GM23338 (cell line): ENCODE data around the gene BMP8B. TPM values are rescaled to one million over a fixed set of nuclear protein-coding genes. Genes with fewer than 3 reads are reported as not detected.
A peak's percentile ranks its signal among the peaks of the same experiment; 100 is the strongest.

Experiments used
- ATAC-seq: fragments of 200-7000 bp; cut with Tn5 transposase; 3 replicates; pipeline ENCODE4 v1.9.1; 2020
- DNase-seq: peaks from one replicate; pipeline ENCODE4 v3.0.0-alpha.2; 2015; ENCODE audit warnings: low spot score
- H2AFZ ChIP-seq: fragments of 200-600 bp; sonication (generic); 2 replicates; pipeline ENCODE4 v1.8.0; 2016; ENCODE audit warnings: antibody characterized with exemption, mild to moderate bottlenecking, moderate library complexity
- H3F3A ChIP-seq: fragments of 200-600 bp; sonication (generic); replicated peaks from 2 replicates; pipeline ENCODE4 v1.8.0; 2017; ENCODE audit warnings: antibody characterized with exemption, mixed run types, low read depth
- H3K27ac ChIP-seq: fragments of 200-600 bp; sonication (generic); 2 replicates; pipeline ENCODE4 v1.6.1; 2016; ENCODE audit warnings: low read depth
- H3K27me3 ChIP-seq: fragments of 200-600 bp; sonication (generic); 2 replicates; pipeline ENCODE4 v1.8.0; 2016; ENCODE audit warnings: mild to moderate bottlenecking, mixed run types, moderate library complexity; ENCODE audit not compliant: insufficient read depth
- H3K36me3 ChIP-seq: fragments of 200-600 bp; sonication (generic); 2 replicates; pipeline ENCODE4 v1.8.0; 2016; ENCODE audit warnings: mild to moderate bottlenecking; ENCODE audit not compliant: insufficient read depth
- H3K4me1 ChIP-seq: fragments of 200-600 bp; sonication (generic); 2 replicates; pipeline ENCODE4 v1.8.0; 2016; ENCODE audit warnings: mild to moderate bottlenecking, moderate library complexity; ENCODE audit not compliant: insufficient read depth
- H3K4me2 ChIP-seq: fragments of 200-600 bp; sonication (generic); 2 replicates; pipeline ENCODE4 v1.7.1; 2017; ENCODE audit warnings: mixed run types
- H3K4me3 ChIP-seq: fragments of 200-600 bp; sonication (generic); 2 replicates; pipeline ENCODE4 v1.6.1; 2016; ENCODE audit warnings: mixed run types
- H3K79me2 ChIP-seq: fragments of 200-600 bp; sonication (generic); replicated peaks from 2 replicates; pipeline ENCODE4 v1.8.0; 2017; ENCODE audit warnings: mild to moderate bottlenecking; ENCODE audit not compliant: insufficient read depth
- H3K9me2 ChIP-seq: fragments of 200-600 bp; sonication (generic); 2 replicates; pipeline ENCODE4 v1.8.0; 2017; ENCODE audit not compliant: insufficient read depth
- H4K20me1 ChIP-seq: fragments of 200-600 bp; sonication (generic); replicated peaks from 2 replicates; pipeline ENCODE4 v1.8.0; 2017; ENCODE audit warnings: mild to moderate bottlenecking; ENCODE audit not compliant: insufficient read depth
- H3K27ac Mint-ChIP-seq: 2 replicates; pipeline ENCODE4 v1.8.0; 2020; ENCODE audit warnings: inconsistent platforms, mild to moderate bottlenecking, moderate library complexity, mixed read lengths
- H3K27me3 Mint-ChIP-seq: 3 replicates; pipeline ENCODE4 v1.8.0; 2022; ENCODE audit warnings: low read depth, mild to moderate bottlenecking, moderate library complexity, mixed read lengths, inconsistent platforms; ENCODE audit not compliant: insufficient read depth, poor library complexity
- H3K36me3 Mint-ChIP-seq: 3 replicates; pipeline ENCODE4 v1.8.0; 2021; ENCODE audit warnings: low read depth, mild to moderate bottlenecking, inconsistent platforms, moderate library complexity, mixed read lengths
- H3K4me1 Mint-ChIP-seq: 3 replicates; pipeline ENCODE4 v1.8.0; 2020; ENCODE audit warnings: mild to moderate bottlenecking, inconsistent platforms, mixed read lengths
- H3K4me3 Mint-ChIP-seq: 3 replicates; pipeline ENCODE4 v1.8.0; 2021; ENCODE audit warnings: moderate library complexity, mild to moderate bottlenecking, inconsistent platforms, mixed read lengths
- H3K9me3 Mint-ChIP-seq: 3 replicates; pipeline ENCODE4 v1.8.0; 2020; ENCODE audit warnings: moderate library complexity, mild to moderate bottlenecking, inconsistent platforms, mixed read lengths
- CREB1 ChIP-seq: fragments of 250-450 bp; sonication (Bioruptor Pico); IDR thresholded peaks from 2 replicates; pipeline ENCODE4 v1.5.0; 2020; ENCODE audit warnings: low read depth, mild to moderate bottlenecking, moderate library complexity
- NANOG ChIP-seq: IDR thresholded peaks from 2 replicates; pipeline ENCODE4 v1.6.1; 2016; ENCODE audit warnings: antibody characterized with exemption, borderline replicate concordance
- POLR2AphosphoS5 ChIP-seq: IDR thresholded peaks from 2 replicates; pipeline ENCODE4 v1.6.1; 2016; ENCODE audit warnings: antibody characterized with exemption, low read depth
- polyA plus RNA-seq: library from polyadenylated mRNA; unstranded; fragments of >200 nt; fragmentation: Nextera tagmentation; extraction: Ambion mirVana; gene quantifications from 2 replicates; pipeline ENCODE4 v1.2.1, GENCODE V29; 2016
- total RNA-seq: library from RNA; depleted of rRNA; stranded (reverse); fragments of >200 nt; shearing (Covaris generic); gene quantifications from 2 replicates; pipeline ENCODE4 v1.2.3, GENCODE V29; 2014
- TF ChIP-seq, protein P1 (sequence below): IDR thresholded peaks from 2 replicates; pipeline ENCODE4 v1.6.1; 2016; ENCODE audit warnings: antibody characterized with exemption
- TF ChIP-seq, protein P2 (sequence below): fragments of 250-450 bp; sonication (Bioruptor Pico); IDR thresholded peaks from 2 replicates; pipeline ENCODE4 v1.5.0; 2020; ENCODE audit warnings: mild to moderate bottlenecking, moderate library complexity

The BMP8B gene
- total and polyA plus RNA-seq, 2 experiments from 2014 or later = 0.16 to 0.90 TPM

DNA sequence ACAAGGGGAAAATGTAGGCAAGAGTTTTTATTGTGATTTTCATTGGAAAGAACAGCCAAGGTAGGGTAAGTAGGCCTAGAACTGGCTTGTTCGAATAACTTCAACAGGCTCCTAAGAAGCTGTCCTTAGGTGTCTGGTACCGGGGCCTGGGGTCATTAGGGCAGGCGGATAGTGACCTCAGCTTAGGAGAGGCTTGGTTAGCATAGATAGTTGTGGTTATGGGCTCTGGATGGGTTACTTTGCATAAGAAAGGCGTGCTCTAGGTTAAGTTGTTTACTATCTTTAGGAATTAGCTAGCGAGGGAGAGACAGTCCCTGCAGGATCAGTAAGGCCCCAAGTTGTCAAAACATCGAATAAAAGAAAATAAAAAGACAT lies 76.7 kb downstream of the BMP8B start:
- Histone ChIP-seq H3K79me2 (no peaks in the 10 kb centered on the region), H3K9me2 (no peaks in the 10 kb centered on the region), H3F3A (peaks cover 12% of the 10 kb centered on the region; the same call in 1 of the 2 replicates), H3K4me2 (no peak overlapping the region), H3K4me3 (no peak overlapping the region), H3K27ac (no peak overlapping the region), H3K27me3 (peaks cover 100% of the 10 kb centered on the region), H2AFZ (no peak overlapping the region), H4K20me1 (peaks cover 54% of the 10 kb centered on the region), H3K36me3 (no peaks in the 10 kb centered on the region), H3K4me1 (peaks cover 7% of the 10 kb centered on the region; the same call in 1 of the 2 replicates)
- Mint-ChIP-seq H3K4me1 (peaks cover 15% of the 10 kb centered on the region), H3K27me3 (peaks cover 100% of the 10 kb centered on the region), H3K36me3 (no peaks in the 10 kb centered on the region), H3K4me3 (no peak overlapping the region), H3K27ac (no peak overlapping the region), H3K9me3 (no peaks in the 10 kb centered on the region)
- ATAC-seq (peak; percentile 96), DNase-seq (peak; percentile 95)
- TF ChIP-seq CREB1 (CRISPR knock-in tag) (no peak), NANOG (peak; percentile 91), POLR2AphosphoS5 (peak; percentile 95)
- TF ChIP-seq, protein P1, sequence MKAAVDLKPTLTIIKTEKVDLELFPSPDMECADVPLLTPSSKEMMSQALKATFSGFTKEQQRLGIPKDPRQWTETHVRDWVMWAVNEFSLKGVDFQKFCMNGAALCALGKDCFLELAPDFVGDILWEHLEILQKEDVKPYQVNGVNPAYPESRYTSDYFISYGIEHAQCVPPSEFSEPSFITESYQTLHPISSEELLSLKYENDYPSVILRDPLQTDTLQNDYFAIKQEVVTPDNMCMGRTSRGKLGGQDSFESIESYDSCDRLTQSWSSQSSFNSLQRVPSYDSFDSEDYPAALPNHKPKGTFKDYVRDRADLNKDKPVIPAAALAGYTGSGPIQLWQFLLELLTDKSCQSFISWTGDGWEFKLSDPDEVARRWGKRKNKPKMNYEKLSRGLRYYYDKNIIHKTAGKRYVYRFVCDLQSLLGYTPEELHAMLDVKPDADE = peak; percentile 57; the same call in 1 of the 2 replicates
- TF ChIP-seq, protein P2, sequence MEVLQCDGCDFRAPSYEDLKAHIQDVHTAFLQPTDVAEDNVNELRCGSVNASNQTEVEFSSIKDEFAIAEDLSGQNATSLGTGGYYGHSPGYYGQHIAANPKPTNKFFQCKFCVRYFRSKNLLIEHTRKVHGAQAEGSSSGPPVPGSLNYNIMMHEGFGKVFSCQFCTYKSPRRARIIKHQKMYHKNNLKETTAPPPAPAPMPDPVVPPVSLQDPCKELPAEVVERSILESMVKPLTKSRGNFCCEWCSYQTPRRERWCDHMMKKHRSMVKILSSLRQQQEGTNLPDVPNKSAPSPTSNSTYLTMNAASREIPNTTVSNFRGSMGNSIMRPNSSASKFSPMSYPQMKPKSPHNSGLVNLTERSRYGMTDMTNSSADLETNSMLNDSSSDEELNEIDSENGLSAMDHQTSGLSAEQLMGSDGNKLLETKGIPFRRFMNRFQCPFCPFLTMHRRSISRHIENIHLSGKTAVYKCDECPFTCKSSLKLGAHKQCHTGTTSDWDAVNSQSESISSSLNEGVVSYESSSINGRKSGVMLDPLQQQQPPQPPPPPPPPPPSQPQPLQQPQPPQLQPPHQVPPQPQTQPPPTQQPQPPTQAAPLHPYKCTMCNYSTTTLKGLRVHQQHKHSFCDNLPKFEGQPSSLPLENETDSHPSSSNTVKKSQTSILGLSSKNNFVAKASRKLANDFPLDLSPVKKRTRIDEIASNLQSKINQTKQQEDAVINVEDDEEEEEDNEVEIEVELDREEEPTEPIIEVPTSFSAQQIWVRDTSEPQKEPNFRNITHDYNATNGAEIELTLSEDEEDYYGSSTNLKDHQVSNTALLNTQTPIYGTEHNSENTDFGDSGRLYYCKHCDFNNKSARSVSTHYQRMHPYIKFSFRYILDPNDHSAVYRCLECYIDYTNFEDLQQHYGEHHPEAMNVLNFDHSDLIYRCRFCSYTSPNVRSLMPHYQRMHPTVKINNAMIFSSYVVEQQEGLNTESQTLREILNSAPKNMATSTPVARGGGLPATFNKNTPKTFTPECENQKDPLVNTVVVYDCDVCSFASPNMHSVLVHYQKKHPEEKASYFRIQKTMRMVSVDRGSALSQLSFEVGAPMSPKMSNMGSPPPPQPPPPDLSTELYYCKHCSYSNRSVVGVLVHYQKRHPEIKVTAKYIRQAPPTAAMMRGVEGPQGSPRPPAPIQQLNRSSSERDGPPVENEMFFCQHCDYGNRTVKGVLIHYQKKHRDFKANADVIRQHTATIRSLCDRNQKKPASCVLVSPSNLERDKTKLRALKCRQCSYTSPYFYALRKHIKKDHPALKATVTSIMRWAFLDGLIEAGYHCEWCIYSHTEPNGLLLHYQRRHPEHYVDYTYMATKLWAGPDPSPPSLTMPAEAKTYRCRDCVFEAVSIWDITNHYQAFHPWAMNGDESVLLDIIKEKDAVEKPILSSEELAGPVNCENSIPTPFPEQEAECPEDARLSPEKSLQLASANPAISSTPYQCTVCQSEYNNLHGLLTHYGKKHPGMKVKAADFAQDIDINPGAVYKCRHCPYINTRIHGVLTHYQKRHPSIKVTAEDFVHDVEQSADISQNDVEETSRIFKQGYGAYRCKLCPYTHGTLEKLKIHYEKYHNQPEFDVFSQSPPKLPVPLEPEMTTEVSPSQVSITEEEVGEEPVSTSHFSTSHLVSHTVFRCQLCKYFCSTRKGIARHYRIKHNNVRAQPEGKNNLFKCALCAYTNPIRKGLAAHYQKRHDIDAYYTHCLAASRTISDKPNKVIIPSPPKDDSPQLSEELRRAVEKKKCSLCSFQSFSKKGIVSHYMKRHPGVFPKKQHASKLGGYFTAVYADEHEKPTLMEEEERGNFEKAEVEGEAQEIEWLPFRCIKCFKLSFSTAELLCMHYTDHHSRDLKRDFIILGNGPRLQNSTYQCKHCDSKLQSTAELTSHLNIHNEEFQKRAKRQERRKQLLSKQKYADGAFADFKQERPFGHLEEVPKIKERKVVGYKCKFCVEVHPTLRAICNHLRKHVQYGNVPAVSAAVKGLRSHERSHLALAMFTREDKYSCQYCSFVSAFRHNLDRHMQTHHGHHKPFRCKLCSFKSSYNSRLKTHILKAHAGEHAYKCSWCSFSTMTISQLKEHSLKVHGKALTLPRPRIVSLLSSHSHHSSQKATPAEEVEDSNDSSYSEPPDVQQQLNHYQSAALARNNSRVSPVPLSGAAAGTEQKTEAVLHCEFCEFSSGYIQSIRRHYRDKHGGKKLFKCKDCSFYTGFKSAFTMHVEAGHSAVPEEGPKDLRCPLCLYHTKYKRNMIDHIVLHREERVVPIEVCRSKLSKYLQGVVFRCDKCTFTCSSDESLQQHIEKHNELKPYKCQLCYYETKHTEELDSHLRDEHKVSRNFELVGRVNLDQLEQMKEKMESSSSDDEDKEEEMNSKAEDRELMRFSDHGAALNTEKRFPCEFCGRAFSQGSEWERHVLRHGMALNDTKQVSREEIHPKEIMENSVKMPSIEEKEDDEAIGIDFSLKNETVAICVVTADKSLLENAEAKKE = no peak
